GM20431 (cell line): Measurements from ENCODE around the gene PLPPR4.

Experiments
- in situ Hi-C: fragments of 300-500 bp; cut with MseI, MboI; formaldehyde crosslinking; loops from one replicate; pipeline ENCODE4 v1.15.0; 2020; ENCODE audit warnings: low sequenced_read_pairs; ENCODE audit not compliant: unreplicated experiment

PLPPR4 gene

GRCh38 chr1:99332561-99332960 is 68.3 kb downstream of the PLPPR4 start:
- in situ Hi-C loops = no loop called here

- in situ Hi-C loops = no loop called here
Measured at GRCh38 chr1:99334991-99335390, 70.7 kb downstream of the PLPPR4 start.

GRCh38 chr1:99347041-99347684 is 82.9 kb downstream of the PLPPR4 start:
- in situ Hi-C loops = no loop called here

GRCh38 chr1:99348397-99349132 is 84.3 kb downstream of the PLPPR4 start:
- in situ Hi-C loops = no loop called here

- in situ Hi-C loops = no loop called here
Measured at GRCh38 chr1:99352821-99353220, 88.5 kb downstream of the PLPPR4 start.

- in situ Hi-C loops = no loop called here
Measured at GRCh38 chr1:99358770-99359169, 94.5 kb downstream of the PLPPR4 start.
